GM12878 (cell line): Measurements from ENCODE around the gene NKD1. TPM values are rescaled to one million over a fixed set of nuclear protein-coding genes. Genes with fewer than 3 reads are reported as not detected.

Source experiments
- ATAC-seq: fragments of 200-7000 bp; cut with Tn5 transposase; 3 replicates; pipeline ENCODE4 v1.9.1; 2020; ENCODE audit warnings: mild to moderate bottlenecking, moderate library complexity
- BruUV-seq: library from RNA; stranded (reverse); fragments of 400-500 nt; replicated peaks from 2 replicates; lab custom pipeline; 2021; lab: Mats Ljungman, UMichigan
- CTCF ChIA-PET: fragments of 300-600 bp; sonication (Branson Sonifier 250); formaldehyde crosslinking; extraction: SDS; loops from one replicate; lab custom pipeline; 2021; ENCODE audit warnings: inconsistent platforms; lab: Yijun Ruan, JAX
- POLR2A ChIA-PET: fragments of 350-600 bp; formaldehyde crosslinking; extraction: SDS; loops from one replicate; lab custom pipeline; 2021; ENCODE audit warnings: inconsistent platforms; lab: Charles Lee
- RAD21 ChIA-PET: fragments of 300-600 bp; sonication (Branson Sonifier 250); formaldehyde crosslinking; loops from one replicate; lab custom pipeline; 2023; ENCODE audit warnings: antibody characterized with exemption; ENCODE audit not compliant: unreplicated experiment; lab: Charles Lee
- SMC1A ChIA-PET: fragments of 300-600 bp; sonication (Branson Sonifier 250); formaldehyde crosslinking; loops from one replicate; lab custom pipeline; 2023; ENCODE audit not compliant: unreplicated experiment, uncharacterized antibody; lab: Charles Lee
- DNase-seq: peaks from one replicate; pipeline ENCODE4 v3.0.0-alpha.2; 2011; ENCODE audit warnings: low read depth, low spot score
- FAIRE-seq: peaks from 3 replicates; lab custom pipeline; 2011; peaks lifted over from hg19 to GRCh38; lab: Jason Lieb, UNC
- H2AFZ ChIP-seq: 2 replicates; pipeline ENCODE4 v1.6.0; 2011; ENCODE audit warnings: low read depth, low read length, control low read depth; ENCODE audit not compliant: control insufficient read depth
- H3K27ac ChIP-seq: 2 replicates; pipeline ENCODE4 v1.5.1; 2011; ENCODE audit warnings: control low read depth; ENCODE audit not compliant: control insufficient read depth, insufficient read depth
- H3K27me3 ChIP-seq, 2 experiments: replicated peaks in 1 of 2; 2 replicates each; pipeline versions ENCODE4 v1.6.0 to v1.6.1; 2011; ENCODE audit warnings: low read length in 1 of 2; ENCODE audit not compliant: control insufficient read depth in 2 of 2, insufficient read depth in 2 of 2
- H3K36me3 ChIP-seq, 2 experiments: 2 replicates each; pipeline ENCODE4 v1.5.1; 2011; ENCODE audit warnings: low read length in 1 of 2; ENCODE audit not compliant: control insufficient read depth in 2 of 2, insufficient read depth in 2 of 2
- H3K4me1 ChIP-seq: 2 replicates; pipeline ENCODE4 v1.6.1; 2011; ENCODE audit warnings: mild to moderate bottlenecking, low read length, moderate library complexity, mixed read lengths; ENCODE audit not compliant: control insufficient read depth, insufficient read depth
- H3K4me2 ChIP-seq: 2 replicates; pipeline ENCODE4 v1.6.0; 2011; ENCODE audit warnings: control low read depth; ENCODE audit not compliant: control insufficient read depth, insufficient read depth
- H3K4me3 ChIP-seq: fragments of 200-600 bp; sonication (generic); 2 replicates; pipeline ENCODE4 v1.5.1; 2016
- H3K79me2 ChIP-seq: 2 replicates; pipeline ENCODE4 v1.6.0; 2011; ENCODE audit warnings: low read length; ENCODE audit not compliant: control insufficient read depth, insufficient read depth
- H3K9ac ChIP-seq: 2 replicates; pipeline ENCODE4 v1.8.0; 2011; ENCODE audit warnings: low read length, control low read depth, mixed read lengths; ENCODE audit not compliant: control insufficient read depth, insufficient read depth
- H3K9me3 ChIP-seq: replicated peaks from 3 replicates; pipeline ENCODE4 v1.5.1; 2011; ENCODE audit warnings: mild to moderate bottlenecking, low read length; ENCODE audit not compliant: control insufficient read depth, insufficient read depth
- H4K20me1 ChIP-seq: 2 replicates; pipeline ENCODE4 v1.6.0; 2011; ENCODE audit not compliant: control insufficient read depth, insufficient read depth
- CBFB ChIP-seq: IDR thresholded peaks from 2 replicates; pipeline ENCODE4 v1.6.1; 2016; ENCODE audit warnings: antibody characterized with exemption, low read depth
- CREM ChIP-seq: IDR thresholded peaks from 2 replicates; pipeline ENCODE4 v1.6.1; 2014; ENCODE audit warnings: antibody characterized with exemption, low read depth
- EP300 ChIP-seq, 2 experiments: fragments of 150-350 bp in 1 of 2; IDR thresholded peaks; 2 replicates each; pipeline ENCODE4 v1.6.1; 2011 to 2012; ENCODE audit warnings: low read depth in 2 of 2, low read length in 2 of 2, borderline replicate concordance in 1 of 2, improper control_type of control experiment in 1 of 2, inconsistent platforms in 1 of 2; ENCODE audit not compliant: control insufficient read depth in 1 of 2
- FOXK2 ChIP-seq: fragments of 450-650 bp; IDR thresholded peaks from 2 replicates; pipeline ENCODE4 v1.6.1; 2017; ENCODE audit warnings: mild to moderate bottlenecking, moderate library complexity
- POLR2AphosphoS2 ChIP-seq: IDR thresholded peaks from 2 replicates; pipeline ENCODE4 v1.6.1; 2011; ENCODE audit warnings: low read depth, mild to moderate bottlenecking, low read length, improper control_type of control experiment, moderate library complexity
- RELB ChIP-seq: fragments of 450-650 bp; IDR thresholded peaks from 2 replicates; pipeline ENCODE4 v1.6.1; 2017; ENCODE audit warnings: low read depth, mild to moderate bottlenecking, moderate library complexity
- SMARCA5 ChIP-seq: fragments of 450-650 bp; IDR thresholded peaks from 2 replicates; pipeline ENCODE4 v1.6.1; 2017; ENCODE audit warnings: mild to moderate bottlenecking
- STAT3 ChIP-seq: IDR thresholded peaks from 2 replicates; pipeline ENCODE4 v1.6.1; 2011; ENCODE audit warnings: low read depth, low read length, improper control_type of control experiment
- SUZ12 ChIP-seq: fragments of 200-600 bp; sonication (generic); IDR thresholded peaks from one replicate; pipeline ENCODE4 v1.6.1; 2018; ENCODE audit warnings: antibody characterized with exemption, mild to moderate bottlenecking; ENCODE audit not compliant: unreplicated experiment
- TAF1 ChIP-seq: IDR thresholded peaks from 2 replicates; pipeline ENCODE4 v1.6.1; 2011; ENCODE audit warnings: mild to moderate bottlenecking, low read depth, low read length, borderline replicate concordance
- TCF12 ChIP-seq: IDR thresholded peaks from 2 replicates; pipeline ENCODE4 v1.6.1; 2011; ENCODE audit warnings: low read depth, mild to moderate bottlenecking, low read length
- TCF7 ChIP-seq: IDR thresholded peaks from 2 replicates; pipeline ENCODE4 v1.6.1; 2014; ENCODE audit warnings: antibody characterized with exemption, borderline replicate concordance
- ZNF274 ChIP-seq: IDR thresholded peaks from one replicate; pipeline ENCODE4 v1.8.0; 2011; ENCODE audit not compliant: insufficient read length, insufficient read depth
- WGBS: methylation state at CpG from one replicate; pipeline ENCODE4 v1.1.6; 2016; ENCODE audit warnings: low lambda C conversion rate; ENCODE audit not compliant: insufficient replicate concordance, insufficient coverage; ENCODE audit errors: missing lambda C conversion rate; 5-methylcytosine and 5-hydroxymethylcytosine counted together
- in situ Hi-C: fragments of 300-500 bp; cut with MboI; formaldehyde crosslinking; loops from 9 replicates; pipeline ENCODE4 v1.14.3; 2018; ENCODE audit warnings: mixed read lengths
- intact Hi-C: fragments of 100-400 bp; cut with micrococcal nuclease; formaldehyde crosslinking; loops from one replicate; pipeline ENCODE4 v1.14.2; 2022; ENCODE audit not compliant: unreplicated experiment
- polyA plus RNA-seq, 11 experiments: library from polyadenylated mRNA; depleted of rRNA in 4 of 11; unstranded in 6 of 11; stranded (reverse) in 5 of 11; fragments of >200 nt; fragmentation: Nextera tagmentation in 4 of 11; fragmentation: Illumina TruSeq in 1 of 11; extraction: Ambion mirVana in 4 of 11; extraction: Trizol in 1 of 11; gene quantifications; 1 replicate in 1 of 11; 2 replicates in 10 of 11; pipeline versions ENCODE4 v1.2.1 to v1.2.3, GENCODE V29; 2011 to 2016; ENCODE audit warnings: inconsistent platforms in 2 of 11, missing spikeins in 2 of 11, low read depth in 1 of 11
- total RNA-seq, 4 experiments: library from RNA; depleted of rRNA in 3 of 4; stranded (reverse); fragments of >200 nt in 3 of 4; fragmentation: Illumina TruSeq in 1 of 4; extraction: Trizol in 1 of 4; gene quantifications; 2 replicates each; pipeline versions ENCODE4 v1.2.1 to v1.2.3, GENCODE V29; 2013 to 2021

NKD1 gene
- total and polyA plus RNA-seq, 10 of the 15 experiments (the other 5 are each of a cell fraction or from before 2014, with no cell fraction given), result under 0.01 to 0.49 (median 0.04) TPM; not detected in 2

GRCh38 chr16:50525262-50525661 lies 22.9 kb upstream of the NKD1 start:
- Histone ChIP-seq H3K9me3 (no peaks in the 10 kb centered on the region; the same call in 2 of the 3 replicates), H3K27ac (no peak overlapping the region), H3K4me3 (no peak overlapping the region), H3K27me3 (no peaks in the 10 kb centered on the region; a peak in 1 of 4 replicates), H3K4me2 (no peak overlapping the region), H3K79me2 (no peaks in the 10 kb centered on the region), H3K9ac (no peak overlapping the region), H3K4me1 (no peaks in the 10 kb centered on the region), H2AFZ (no peak overlapping the region), H4K20me1 (no peaks in the 10 kb centered on the region), H3K36me3 (no peaks in the 10 kb centered on the region)
- ChIA-PET POLR2A (no interaction called here), RAD21 (interaction anchor here (0.6 kb wide), 1 partner anchor 986 kb away, joined by 3 read pairs; no protein-coding TSS in a partner anchor), CTCF (no interaction called here), SMC1A (no interaction called here)
- WGBS, result 30% methylated on average over 3 of the region's 3 CpGs
- BruUV-seq, result no TSS peak
- no peak for ATAC-seq
- no peak for DNase-seq
- intact Hi-C loops, result no loop called here
- no peak for TF ChIP-seq ZNF274
- no peak for TF ChIP-seq SMARCA5
- TF ChIP-seq TAF1, result no peak
- TF ChIP-seq FOXK2, result no peak
- TF ChIP-seq STAT3, result no peak
- no peak for TF ChIP-seq TCF12
- no peak for TF ChIP-seq RELB
- no peak for TF ChIP-seq CBFB
- no peak for TF ChIP-seq EP300 (IDR thresholded peaks at IDR 0.05; ENCODE audit: borderline replicate concordance in 1 of 2, control insufficient read depth in 1 of 2, low read depth in 2 of 2, low read length in 2 of 2)
- no peak for TF ChIP-seq SUZ12
- no peak for TF ChIP-seq CREM
- no peak for TF ChIP-seq TCF7
- TF ChIP-seq POLR2AphosphoS2, result no peak
- in situ Hi-C loops, result no loop called here
- no peak for FAIRE-seq
